GM04503 (cell line): ENCODE data around the gene THOC5.
"Not testable (repeated sequence)": the region's sequence is repeated elsewhere in the genome, so short reads cannot be mapped to it uniquely, and the experiment has no call there.

Source experiments
- DNase-seq: peaks from one replicate; pipeline ENCODE4 v3.0.0-alpha.2; 2012; ENCODE audit warnings: low read depth

The THOC5 gene

DNA sequence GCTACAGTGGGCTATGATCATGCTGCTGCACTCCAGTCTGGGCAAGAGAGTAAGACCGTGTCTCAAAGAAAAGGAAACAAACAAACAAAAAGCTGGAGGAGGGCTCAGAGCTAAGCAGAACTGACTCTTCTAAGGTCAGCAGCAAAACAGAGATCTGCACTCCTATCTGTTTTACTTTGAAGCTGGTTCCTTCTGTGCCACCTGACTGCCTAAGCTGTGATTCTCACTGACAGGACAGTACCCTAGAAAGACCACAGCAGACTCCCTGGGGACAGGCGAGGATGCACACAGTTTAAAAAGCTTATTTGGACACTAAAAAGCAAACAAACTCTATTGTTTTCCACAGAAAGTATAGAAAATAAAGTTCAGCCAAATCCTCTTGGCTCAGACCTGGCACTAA is 43.0 kb downstream of the THOC5 start:
- no peak for DNase-seq

- no peak for DNase-seq
These were observed 43.7 kb downstream of the THOC5 start for GRCh38 chr22:29509815-29510214.

GRCh38 chr22:29509298-29509697 is 44.3 kb downstream of the THOC5 start:
- DNase-seq: no peak

GRCh38 chr22:29503811-29504372 is 49.7 kb downstream of the THOC5 start:
- peak; percentile 44 for DNase-seq

DNA sequence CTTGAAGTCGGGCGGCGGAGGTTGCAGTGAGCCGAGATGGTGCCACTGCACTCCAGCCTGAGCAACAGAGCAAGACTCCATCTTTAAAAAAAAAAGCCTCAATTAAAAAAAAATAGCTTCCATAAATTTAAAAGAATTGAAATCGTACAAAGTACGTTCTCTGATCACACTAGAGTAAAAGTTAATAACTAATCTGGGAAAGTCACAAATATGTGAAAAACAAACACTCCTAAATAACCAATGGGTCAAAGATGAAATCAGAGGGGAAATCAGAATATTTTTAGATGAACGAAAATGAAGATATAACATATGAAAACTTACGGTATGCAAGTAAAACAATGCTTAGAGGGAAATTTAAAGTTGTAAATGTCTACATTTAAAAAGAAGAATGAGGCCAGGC is 53.7 kb downstream of the THOC5 start:
- no peak for DNase-seq

DNA sequence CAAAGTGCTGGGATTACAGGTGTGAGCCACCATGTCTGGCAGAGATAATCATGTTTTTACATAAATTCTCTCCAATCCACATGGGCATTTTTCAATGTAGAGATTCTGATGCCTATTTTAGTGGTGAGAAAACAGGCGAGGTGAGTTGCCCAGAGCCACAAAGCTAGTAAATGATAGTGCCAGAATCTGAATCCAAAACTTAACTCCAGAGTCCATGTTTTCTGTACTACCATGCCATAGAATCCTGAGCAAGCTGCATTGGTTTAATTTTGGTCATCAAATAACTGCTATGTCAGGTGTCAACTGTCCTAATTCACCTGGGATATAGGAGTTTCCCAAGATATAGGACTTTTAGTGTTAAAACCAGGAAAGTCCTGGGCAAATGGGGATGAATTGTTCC is 59.9 kb downstream of the THOC5 start:
- no peak for DNase-seq

- no peak for DNase-seq
These were observed 62.5 kb downstream of the THOC5 start for GRCh38 chr22:29491012-29491411.

DNA sequence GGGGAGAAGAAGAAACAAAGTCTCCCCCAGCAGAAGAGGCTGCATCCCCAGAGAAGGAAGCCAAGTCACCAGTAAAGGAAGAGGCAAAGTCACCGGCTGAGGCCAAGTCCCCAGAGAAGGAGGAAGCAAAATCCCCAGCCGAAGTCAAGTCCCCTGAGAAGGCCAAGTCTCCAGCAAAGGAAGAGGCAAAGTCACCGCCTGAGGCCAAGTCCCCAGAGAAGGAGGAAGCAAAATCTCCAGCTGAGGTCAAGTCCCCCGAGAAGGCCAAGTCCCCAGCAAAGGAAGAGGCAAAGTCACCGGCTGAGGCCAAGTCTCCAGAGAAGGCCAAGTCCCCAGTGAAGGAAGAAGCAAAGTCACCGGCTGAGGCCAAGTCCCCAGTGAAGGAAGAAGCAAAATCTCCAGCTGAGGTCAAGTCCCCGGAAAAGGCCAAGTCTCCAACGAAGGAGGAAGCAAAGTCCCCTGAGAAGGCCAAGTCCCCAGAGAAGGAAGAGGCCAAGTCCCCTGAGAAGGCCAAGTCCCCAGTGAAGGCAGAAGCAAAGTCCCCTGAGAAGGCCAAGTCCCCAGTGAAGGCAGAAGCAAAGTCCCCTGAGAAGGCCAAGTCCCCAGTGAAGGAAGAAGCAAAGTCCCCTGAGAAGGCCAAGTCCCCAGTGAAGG is 64.3 kb downstream of the THOC5 start:
- DNase-seq: not testable (repeated sequence)

DNA sequence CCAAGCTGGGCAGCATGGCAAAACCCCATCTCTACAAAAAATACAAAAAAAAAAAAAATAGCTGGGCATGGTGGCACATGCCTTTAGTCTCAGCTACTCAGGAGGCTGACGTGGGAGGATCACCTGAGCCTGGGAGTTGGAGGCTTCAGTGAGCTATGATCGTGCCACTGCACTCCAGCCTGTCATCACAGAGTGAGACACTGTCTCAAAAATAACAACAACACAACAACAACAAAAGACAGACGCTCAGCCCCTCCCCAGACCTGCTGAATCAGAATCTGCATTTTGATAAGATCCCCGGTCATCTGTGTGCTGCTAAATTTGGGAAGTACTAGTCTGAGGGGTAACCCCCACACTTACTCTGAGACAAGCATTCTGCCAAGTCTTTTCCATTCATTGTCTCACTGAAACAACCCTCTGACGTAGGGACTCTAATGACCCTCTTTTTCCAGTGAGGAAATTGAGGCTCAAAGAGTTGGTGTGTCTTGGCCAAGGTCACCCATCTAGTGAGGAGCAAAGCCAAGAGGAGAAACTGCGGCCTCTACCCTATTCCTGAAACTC is 66.1 kb downstream of the THOC5 start:
- DNase-seq: no peak

- DNase-seq: no peak
These were observed 68.1 kb downstream of the THOC5 start for GRCh38 chr22:29485448-29485847.

- DNase-seq: no peak
These were observed 68.9 kb downstream of the THOC5 start for GRCh38 chr22:29484642-29485041.

DNA sequence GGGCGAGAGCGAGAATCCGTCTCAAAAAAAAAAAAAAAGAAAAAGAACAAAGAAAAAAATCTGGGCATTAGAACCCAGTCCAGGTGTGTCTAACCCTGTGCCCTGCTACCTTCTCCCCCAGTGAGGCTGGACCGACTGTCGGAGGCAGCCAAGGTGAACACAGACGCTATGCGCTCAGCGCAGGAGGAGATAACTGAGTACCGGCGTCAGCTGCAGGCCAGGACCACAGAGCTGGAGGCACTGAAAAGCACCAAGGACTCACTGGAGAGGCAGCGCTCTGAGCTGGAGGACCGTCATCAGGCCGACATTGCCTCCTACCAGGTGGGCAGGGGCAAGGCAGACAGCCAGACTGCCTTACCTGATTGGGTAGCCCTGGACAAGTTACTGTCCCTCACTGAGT is 70.3 kb downstream of the THOC5 start:
- no peak for DNase-seq

GRCh38 chr22:29482726-29483125 is 70.8 kb downstream of the THOC5 start:
- no peak for DNase-seq

DNA sequence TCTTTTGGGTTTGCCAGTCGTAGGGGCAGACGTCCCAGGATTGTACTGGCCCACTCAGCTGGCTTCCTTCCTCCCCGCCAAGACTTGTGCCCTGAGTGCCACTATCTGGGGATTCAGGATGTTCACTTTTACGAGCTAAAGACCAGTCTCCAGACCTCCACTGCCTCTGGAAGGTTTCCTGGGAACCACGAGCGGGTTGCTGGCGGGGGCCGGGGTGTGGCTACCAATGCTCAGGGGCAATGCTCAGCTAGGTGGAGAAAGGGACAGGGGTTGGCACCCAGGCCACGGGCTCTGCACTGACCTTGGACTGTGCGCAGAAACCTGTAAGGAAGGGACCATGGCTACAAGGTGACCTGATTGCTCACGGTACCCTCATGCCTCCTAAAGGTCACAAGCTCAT is 71.3 kb downstream of the THOC5 start:
- no peak for DNase-seq

GRCh38 chr22:29481265-29482000 is 72.1 kb downstream of the THOC5 start:
- DNase-seq: no peak

- no peak for DNase-seq
These were observed 72.9 kb downstream of the THOC5 start for GRCh38 chr22:29480512-29481264.

DNA sequence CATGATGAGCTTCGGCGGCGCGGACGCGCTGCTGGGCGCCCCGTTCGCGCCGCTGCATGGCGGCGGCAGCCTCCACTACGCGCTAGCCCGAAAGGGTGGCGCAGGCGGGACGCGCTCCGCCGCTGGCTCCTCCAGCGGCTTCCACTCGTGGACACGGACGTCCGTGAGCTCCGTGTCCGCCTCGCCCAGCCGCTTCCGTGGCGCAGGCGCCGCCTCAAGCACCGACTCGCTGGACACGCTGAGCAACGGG is 73.4 kb downstream of the THOC5 start:
- no peak for DNase-seq

- DNase-seq: no peak
These were observed 73.9 kb downstream of the THOC5 start, which contains the start of gene NEFH for GRCh38 chr22:29479417-29480261. Gene NEFH (plus strand): TSS chr22:29480218. CDS start chr22:29480263, 45 bp downstream.

GRCh38 chr22:29478326-29479276 is 75.0 kb downstream of the THOC5 start:
- no peak for DNase-seq

GRCh38 chr22:29477723-29478318 is 75.7 kb downstream of the THOC5 start:
- no peak for DNase-seq
